Measurements from ENCODE around the gene UBE2O. TPM values are rescaled to one million over a fixed set of nuclear protein-coding genes. Genes with fewer than 3 reads are reported as not detected.

Gene UBE2O
- total RNA-seq, 2 donors from 2014 or later = 19.5 to 21.8 TPM

DNA sequence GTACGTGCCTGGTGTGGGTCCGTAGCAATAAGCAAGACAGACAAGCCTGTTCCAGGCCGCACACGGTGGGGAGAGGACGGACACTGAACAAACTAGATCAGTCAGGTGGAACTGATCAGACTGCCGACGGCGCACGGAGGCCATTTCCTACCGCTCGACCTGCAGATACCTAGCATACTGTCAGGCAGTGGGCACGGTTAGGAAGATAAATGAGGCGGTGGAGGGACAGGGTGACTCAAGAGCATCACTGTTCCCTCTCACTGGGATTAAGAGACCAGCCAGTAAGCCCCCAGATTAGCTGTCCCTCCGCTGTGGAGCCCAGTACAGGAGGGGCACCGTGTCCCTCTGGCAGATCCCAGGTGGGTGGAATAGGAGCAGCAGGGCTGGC lies 19.3 kb upstream of the UBE2O start:
- no peaks in the 10 kb centered on the region for H3K27me3 ChIP-seq
- H3K27ac ChIP-seq = no peak overlapping the region
- peaks cover 0 to 6% of the 10 kb centered on the region in 2 donors for H3K4me1 ChIP-seq
- peaks cover 14% of the 10 kb centered on the region for H3K36me3 ChIP-seq
- no peak for TF ChIP-seq CTCF (IDR thresholded peaks at IDR 0.05)
- DNase-seq (ENCODE audit: low spot score) = no peak
- H3K4me3 ChIP-seq = no peak overlapping the region
- H3K9me3 ChIP-seq = no peaks in the 10 kb centered on the region

GRCh38 chr17:76471498-76472257 lies 18.7 kb upstream of the UBE2O start:
- DNase-seq (ENCODE audit: low spot score) = no peak
- no peaks in the 10 kb centered on the region for H3K9me3 ChIP-seq
- no peak for TF ChIP-seq CTCF (IDR thresholded peaks at IDR 0.05)
- H3K36me3 ChIP-seq = peaks cover 14% of the 10 kb centered on the region
- peaks cover 0 to 6% of the 10 kb centered on the region in 2 donors for H3K4me1 ChIP-seq
- H3K4me3 ChIP-seq = no peak overlapping the region
- H3K27me3 ChIP-seq = no peaks in the 10 kb centered on the region
- no peak overlapping the region for H3K27ac ChIP-seq

GRCh38 chr17:76469991-76470739 lies 17.2 kb upstream of the UBE2O start:
- peak overlapping the region in 1 of 2 donors; percentile 17 for H3K27ac ChIP-seq
- no peak for DNase-seq (ENCODE audit: low spot score)
- no peak for TF ChIP-seq CTCF (IDR thresholded peaks at IDR 0.05)
- H3K4me1 ChIP-seq = peaks cover 0 to 11% of the 10 kb centered on the region in 2 donors
- peaks cover 14% of the 10 kb centered on the region for H3K36me3 ChIP-seq
- H3K4me3 ChIP-seq = no peak overlapping the region
- no peaks in the 10 kb centered on the region for H3K27me3 ChIP-seq
- no peaks in the 10 kb centered on the region for H3K9me3 ChIP-seq

GRCh38 chr17:76469076-76469990 lies 16.4 kb upstream of the UBE2O start:
- H3K4me1 ChIP-seq = peaks cover 0 to 11% of the 10 kb centered on the region in 2 donors
- no peak for DNase-seq (ENCODE audit: low spot score)
- no peaks in the 10 kb centered on the region for H3K27me3 ChIP-seq
- no peaks in the 10 kb centered on the region for H3K9me3 ChIP-seq
- no peak overlapping the region for H3K4me3 ChIP-seq
- H3K27ac ChIP-seq = no peak overlapping the region
- peaks cover 14% of the 10 kb centered on the region for H3K36me3 ChIP-seq
- TF ChIP-seq CTCF (IDR thresholded peaks at IDR 0.05) = no peak

GRCh38 chr17:76468634-76469010 lies 15.7 kb upstream of the UBE2O start:
- TF ChIP-seq CTCF (IDR thresholded peaks at IDR 0.05) = no peak
- DNase-seq (ENCODE audit: low spot score) = no peak
- H3K4me1 ChIP-seq = peaks cover 0 to 11% of the 10 kb centered on the region in 2 donors

More at GRCh38 chr17:76468634-76469010, 15.7 kb upstream of the UBE2O start:
- Histone ChIP-seq H3K4me3 (no peak overlapping the region), H3K27ac (no peak overlapping the region), H3K9me3 (no peaks in the 10 kb centered on the region), H3K36me3 (peaks cover 9% of the 10 kb centered on the region), H3K27me3 (no peaks in the 10 kb centered on the region)
